ENCODE measurements around the gene ARL6IP4.

The ARL6IP4 gene

GRCh38 chr12:122995503-122996187 lies 15.2 kb downstream of the ARL6IP4 start:
- no peak overlapping the region for H3K27ac ChIP-seq
- TF ChIP-seq CTCF (conservative IDR thresholded peaks at IDR 0.05): no peak

- TF ChIP-seq CTCF (conservative IDR thresholded peaks at IDR 0.05): no peak
- no peak overlapping the region for H3K27ac ChIP-seq
Measured at GRCh38 chr12:122996188-122996601, 15.7 kb downstream of the ARL6IP4 start.

GRCh38 chr12:122996621-122997342 lies 16.3 kb downstream of the ARL6IP4 start:
- TF ChIP-seq CTCF (conservative IDR thresholded peaks at IDR 0.05): no peak
- no peak overlapping the region for H3K27ac ChIP-seq

- H3K27ac ChIP-seq: no peak overlapping the region
- TF ChIP-seq CTCF (conservative IDR thresholded peaks at IDR 0.05): no peak
Measured at GRCh38 chr12:122997343-122998250, 17.1 kb downstream of the ARL6IP4 start.

- no peak overlapping the region for H3K27ac ChIP-seq
- no peak for TF ChIP-seq CTCF (conservative IDR thresholded peaks at IDR 0.05)
Measured at GRCh38 chr12:122998316-122998715, 17.8 kb downstream of the ARL6IP4 start.

GRCh38 chr12:122999196-122999946 lies 18.9 kb downstream of the ARL6IP4 start:
- no peak for TF ChIP-seq CTCF (conservative IDR thresholded peaks at IDR 0.05)
- H3K27ac ChIP-seq: no peak overlapping the region
